Osteoblast (primary cell): Measurements from ENCODE around the gene INSIG1. TPM values are rescaled to one million over a fixed set of nuclear protein-coding genes. Genes with fewer than 3 reads are reported as not detected.

Source experiments
- DNase-seq: peaks from one replicate; pipeline ENCODE4 v3.0.0; 2011; ENCODE audit warnings: low spot score, mixed read lengths; ENCODE audit not compliant: insufficient read length; ENCODE audit errors: missing footprints
- H2AFZ ChIP-seq: 2 replicates; pipeline ENCODE4 v1.6.0; 2011; ENCODE audit warnings: mild to moderate bottlenecking, low read length
- H3K27ac ChIP-seq: 2 replicates; pipeline ENCODE4 v1.5.1; 2011; ENCODE audit warnings: mild to moderate bottlenecking, low read depth, low read length, moderate library complexity
- H3K27me3 ChIP-seq: 2 replicates; pipeline ENCODE4 v1.6.0; 2012; ENCODE audit warnings: mild to moderate bottlenecking, control low read depth, inconsistent platforms, low read length, moderate library complexity; ENCODE audit not compliant: insufficient read depth
- H3K36me3 ChIP-seq: 2 replicates; pipeline ENCODE4 v1.5.1; 2011; ENCODE audit warnings: mild to moderate bottlenecking, low read length, control low read depth, moderate library complexity; ENCODE audit not compliant: insufficient read depth
- H3K4me1 ChIP-seq: 2 replicates; pipeline ENCODE4 v1.5.1; 2011; ENCODE audit warnings: mild to moderate bottlenecking, low read length, control low read depth, moderate library complexity; ENCODE audit not compliant: insufficient read depth
- H3K4me2 ChIP-seq: 2 replicates; pipeline ENCODE4 v1.6.0; 2011; ENCODE audit warnings: mild to moderate bottlenecking, low read length; ENCODE audit not compliant: insufficient read depth
- H3K4me3 ChIP-seq: fragments of 200-600 bp; sonication (generic); 3 replicates; pipeline ENCODE4 v1.5.1; 2012; ENCODE audit warnings: mild to moderate bottlenecking, low read length, inconsistent platforms; ENCODE audit not compliant: insufficient read depth
- H3K79me2 ChIP-seq: 2 replicates; pipeline ENCODE4 v1.6.0; 2012; ENCODE audit warnings: mild to moderate bottlenecking, low read length, control low read depth, inconsistent platforms; ENCODE audit not compliant: insufficient read depth
- H3K9me3 ChIP-seq: 2 replicates; pipeline ENCODE4 v1.5.1; 2011; ENCODE audit warnings: low read depth, low read length, control low read depth
- H4K20me1 ChIP-seq: 2 replicates; pipeline ENCODE4 v1.6.0; 2012; ENCODE audit warnings: mild to moderate bottlenecking, low read length, control low read depth; ENCODE audit not compliant: insufficient read depth
- total RNA-seq: library from RNA; depleted of rRNA; stranded (reverse); fragments of >200 nt; gene quantifications from 2 replicates; pipeline ENCODE4 v1.2.3, GENCODE V29; 2012
- TF ChIP-seq, protein P1 (sequence below): IDR thresholded peaks from 2 replicates; pipeline ENCODE4 v1.5.1; 2011; ENCODE audit warnings: mild to moderate bottlenecking, low read depth, low read length, moderate library complexity; ENCODE audit errors: extremely low read depth

The INSIG1 gene
- total RNA-seq, 1 donor, result 835 TPM

DNA sequence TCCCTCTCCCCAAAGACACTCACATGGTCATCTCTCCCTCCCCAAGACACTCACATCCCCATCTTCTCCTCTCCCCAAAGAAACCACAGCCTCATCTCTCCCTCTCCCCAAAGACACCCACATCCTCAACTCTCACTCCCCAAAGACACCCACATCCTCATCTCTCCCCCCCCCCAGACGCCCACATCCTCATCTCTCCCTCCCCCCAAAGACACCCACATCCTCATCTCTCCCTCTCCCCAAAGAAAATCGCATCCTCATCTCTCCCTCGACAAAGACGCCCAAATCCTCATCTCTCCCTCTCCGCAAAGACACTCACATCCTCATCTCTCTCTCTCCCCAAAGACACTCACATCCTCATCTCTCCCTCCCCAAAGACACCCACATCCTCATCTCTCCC, 31.5 kb downstream of the INSIG1 start:
- Histone ChIP-seq H3K4me2 (no peak overlapping the region), H3K27ac (no peak overlapping the region), H3K9me3 (no peaks in the 10 kb centered on the region), H3K36me3 (no peaks in the 10 kb centered on the region), H3K4me1 (no peaks in the 10 kb centered on the region), H3K79me2 (no peaks in the 10 kb centered on the region), H3K27me3 (peaks cover 11% of the 10 kb centered on the region), H2AFZ (no peak overlapping the region), H4K20me1 (no peaks in the 10 kb centered on the region), H3K4me3 (no peak overlapping the region)
- TF ChIP-seq, protein P1, sequence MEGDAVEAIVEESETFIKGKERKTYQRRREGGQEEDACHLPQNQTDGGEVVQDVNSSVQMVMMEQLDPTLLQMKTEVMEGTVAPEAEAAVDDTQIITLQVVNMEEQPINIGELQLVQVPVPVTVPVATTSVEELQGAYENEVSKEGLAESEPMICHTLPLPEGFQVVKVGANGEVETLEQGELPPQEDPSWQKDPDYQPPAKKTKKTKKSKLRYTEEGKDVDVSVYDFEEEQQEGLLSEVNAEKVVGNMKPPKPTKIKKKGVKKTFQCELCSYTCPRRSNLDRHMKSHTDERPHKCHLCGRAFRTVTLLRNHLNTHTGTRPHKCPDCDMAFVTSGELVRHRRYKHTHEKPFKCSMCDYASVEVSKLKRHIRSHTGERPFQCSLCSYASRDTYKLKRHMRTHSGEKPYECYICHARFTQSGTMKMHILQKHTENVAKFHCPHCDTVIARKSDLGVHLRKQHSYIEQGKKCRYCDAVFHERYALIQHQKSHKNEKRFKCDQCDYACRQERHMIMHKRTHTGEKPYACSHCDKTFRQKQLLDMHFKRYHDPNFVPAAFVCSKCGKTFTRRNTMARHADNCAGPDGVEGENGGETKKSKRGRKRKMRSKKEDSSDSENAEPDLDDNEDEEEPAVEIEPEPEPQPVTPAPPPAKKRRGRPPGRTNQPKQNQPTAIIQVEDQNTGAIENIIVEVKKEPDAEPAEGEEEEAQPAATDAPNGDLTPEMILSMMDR, result no peak
- no peak for DNase-seq

DNA sequence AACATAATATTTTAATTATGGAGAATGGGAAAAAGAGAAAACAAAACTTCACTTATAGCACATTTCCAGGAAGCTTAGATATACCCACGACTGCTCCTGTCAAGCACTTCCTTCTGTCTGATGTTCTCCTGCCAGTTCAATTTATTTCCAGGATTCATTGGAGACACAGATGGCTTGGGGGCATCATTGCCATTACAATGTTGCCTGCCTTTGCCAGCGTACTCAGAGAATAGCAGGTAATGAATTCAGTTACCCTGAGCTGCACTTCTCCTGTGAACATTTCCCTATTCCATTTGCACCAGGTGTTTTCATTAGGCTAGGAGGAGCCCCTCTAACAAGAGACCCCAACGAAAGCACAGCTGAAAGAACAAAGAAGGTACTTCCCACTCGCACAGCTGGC, 33.7 kb downstream of the INSIG1 start:
- Histone ChIP-seq H3K36me3 (no peaks in the 10 kb centered on the region), H3K4me2 (no peak overlapping the region), H2AFZ (no peak overlapping the region), H3K79me2 (no peaks in the 10 kb centered on the region), H3K4me3 (no peak overlapping the region), H4K20me1 (no peaks in the 10 kb centered on the region), H3K27ac (no peak overlapping the region), H3K4me1 (no peaks in the 10 kb centered on the region), H3K9me3 (no peaks in the 10 kb centered on the region), H3K27me3 (peaks cover 11% of the 10 kb centered on the region)
- no peak for DNase-seq
- TF ChIP-seq, protein P1, result no peak

DNA sequence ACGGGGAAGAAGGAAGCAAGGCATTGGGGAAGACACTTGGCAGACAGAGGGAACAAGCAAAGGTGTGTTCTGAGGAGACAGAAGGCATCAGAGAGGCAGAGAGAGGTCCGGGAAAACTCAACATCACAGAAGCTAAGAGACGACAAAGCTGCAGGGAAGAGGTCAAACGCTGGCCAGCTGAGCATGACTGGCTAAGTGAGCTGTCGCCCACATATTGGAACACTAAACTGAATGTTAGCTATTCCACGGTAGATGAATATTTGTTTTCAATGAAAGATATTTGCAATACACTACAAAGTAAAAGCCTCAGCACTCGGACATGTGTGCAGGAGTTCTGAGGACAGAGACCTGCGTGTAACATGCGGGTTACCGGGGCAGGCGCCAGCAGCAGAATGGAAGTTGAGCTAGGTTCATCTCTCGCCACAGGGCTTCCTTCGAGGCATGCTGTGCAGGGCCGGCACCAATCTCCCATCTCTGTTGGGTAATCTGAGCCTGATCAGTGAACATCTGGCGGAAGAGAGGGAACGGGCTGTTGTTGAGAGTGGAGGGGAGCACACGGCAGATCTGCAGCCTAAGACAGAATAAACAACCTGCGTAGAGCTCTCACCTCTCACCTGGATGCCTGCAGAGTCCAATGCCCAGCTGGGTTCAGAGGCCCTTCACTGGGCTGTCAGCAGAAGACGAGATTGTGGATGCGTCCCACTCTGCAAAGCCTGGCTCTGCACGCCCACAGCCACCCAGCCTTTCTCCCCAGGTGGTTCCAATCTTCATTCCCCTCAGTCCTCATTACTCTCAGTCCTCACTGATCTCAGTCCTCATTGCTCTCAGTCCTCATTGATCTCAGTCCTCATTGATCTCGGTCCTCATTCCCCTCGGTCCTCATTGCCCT, 35.9 kb downstream of the INSIG1 start:
- TF ChIP-seq, protein P1, result no peak
- H3K4me3 ChIP-seq, result no peak overlapping the region
- no peak overlapping the region for H3K27ac ChIP-seq
- peak; percentile 39 for DNase-seq
- no peak overlapping the region for H3K4me2 ChIP-seq
- no peak overlapping the region for H2AFZ ChIP-seq
- H3K79me2 ChIP-seq, result no peaks in the 10 kb centered on the region
- H3K4me1 ChIP-seq, result no peaks in the 10 kb centered on the region
- no peaks in the 10 kb centered on the region for H3K36me3 ChIP-seq
- no peaks in the 10 kb centered on the region for H4K20me1 ChIP-seq
- H3K9me3 ChIP-seq, result no peaks in the 10 kb centered on the region
- H3K27me3 ChIP-seq, result peaks cover 14% of the 10 kb centered on the region

DNA sequence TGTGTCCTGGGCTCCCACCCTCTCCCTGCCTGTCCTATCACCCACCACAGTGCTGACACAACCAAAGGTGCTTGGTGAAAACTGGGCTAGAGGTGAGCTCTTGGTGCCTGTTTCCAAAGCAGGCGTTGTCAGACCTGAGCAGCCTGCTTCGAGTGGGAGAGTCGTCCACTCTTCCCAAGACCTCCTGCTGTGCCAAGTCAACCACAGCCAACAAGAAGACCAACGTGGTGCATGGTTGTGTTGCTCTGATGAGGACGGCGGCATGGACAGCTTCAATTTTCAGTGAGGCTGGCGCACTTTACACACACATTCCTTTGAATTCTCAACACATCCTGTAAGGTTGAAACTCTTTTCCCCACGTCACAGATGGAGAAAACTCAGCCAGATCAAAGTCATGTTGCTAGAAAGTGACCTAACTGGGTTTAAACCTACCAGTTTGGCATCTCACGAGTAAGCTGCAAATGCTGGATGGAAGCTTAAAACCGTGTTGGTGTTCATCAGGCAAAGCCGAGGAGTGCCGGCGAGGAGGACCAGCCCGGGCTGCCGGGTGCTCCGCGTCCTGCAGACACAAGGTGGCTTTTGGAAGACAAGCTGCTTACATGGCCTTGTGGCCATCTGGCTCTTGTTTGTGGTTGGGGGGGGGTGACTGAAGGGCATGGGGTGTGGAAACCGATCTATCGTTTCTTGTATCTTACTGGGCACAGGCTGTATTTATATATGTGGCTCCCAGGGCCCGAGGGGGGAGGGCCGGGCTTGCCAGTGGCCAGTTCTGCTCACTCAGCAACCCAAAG, 39.3 kb downstream of the INSIG1 start:
- Histone ChIP-seq H3K9me3 (no peaks in the 10 kb centered on the region), H3K79me2 (no peaks in the 10 kb centered on the region), H3K4me2 (no peak overlapping the region), H3K4me3 (no peak overlapping the region), H3K27ac (no peak overlapping the region), H3K36me3 (no peaks in the 10 kb centered on the region), H4K20me1 (no peaks in the 10 kb centered on the region), H3K27me3 (peaks cover 25% of the 10 kb centered on the region), H3K4me1 (no peaks in the 10 kb centered on the region), H2AFZ (no peak overlapping the region)
- TF ChIP-seq, protein P1, result no peak
- no peak for DNase-seq
